ENCODE measurements around the gene ATP2C1.

ATP2C1 gene

DNA sequence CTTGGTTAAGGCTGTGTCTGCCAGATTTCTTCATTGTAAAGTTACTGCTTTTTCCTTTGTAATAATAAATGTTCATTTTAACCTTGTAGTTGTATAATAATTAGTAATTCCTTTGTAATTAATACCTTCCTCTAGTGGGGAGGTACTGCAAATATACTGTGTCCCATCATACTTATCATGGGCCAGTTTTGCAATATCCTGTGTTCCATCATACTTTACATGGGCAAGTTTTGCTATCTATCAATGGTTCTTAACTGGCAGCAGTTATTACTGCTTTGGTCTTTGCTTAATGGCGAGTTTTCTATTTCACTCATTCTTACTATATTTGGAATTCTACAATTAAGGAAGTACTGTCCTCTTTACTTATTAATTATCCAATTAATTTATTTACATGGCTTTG is 10.6 kb downstream of the ATP2C1 start:
- Histone ChIP-seq H3K4me2 (ENCODE audit: low read depth, low read length, poor library complexity, severe bottlenecking) (no peak overlapping the region), H3K27ac (ENCODE audit: low read depth, low read length) (no peak overlapping the region), H4K20me1 (ENCODE audit: low read depth, low read length) (peaks cover 26% of the 10 kb centered on the region), H3K9ac (ENCODE audit: low read length) (no peak overlapping the region), H3K9me3 (ENCODE audit: insufficient read depth, low read length) (no peaks in the 10 kb centered on the region), H3F3A (ENCODE audit: insufficient read depth) (no peaks in the 10 kb centered on the region), H3K9me2 (replicated peaks; ENCODE audit: insufficient read depth, low read length) (no peaks in the 10 kb centered on the region), H3K36me3 (ENCODE audit: low read length) (no peaks in the 10 kb centered on the region), H3K4me3 (ENCODE audit: insufficient read depth, low read length, poor library complexity, severe bottlenecking) (no peak overlapping the region), H2AFZ (ENCODE audit: low read depth, low read length, severe bottlenecking) (no peak overlapping the region), H3K27me3 (ENCODE audit: low read length) (no peaks in the 10 kb centered on the region), H3K79me2 (ENCODE audit: insufficient read depth, low read length) (peaks cover 98% of the 10 kb centered on the region)
- TF ChIP-seq EZH2phosphoT487 (conservative IDR thresholded peaks at IDR 0.05; ENCODE audit: low read length) (no peak), CTCF (IDR thresholded peaks at IDR 0.05; ENCODE audit: insufficient read depth, low read length, poor library complexity, severe bottlenecking) (no peak)

GRCh38 chr3:130905551-130905950 is 11.7 kb downstream of the ATP2C1 start:
- Histone ChIP-seq H2AFZ (ENCODE audit: low read depth, low read length, severe bottlenecking) (no peak overlapping the region), H3K27me3 (ENCODE audit: low read length) (no peaks in the 10 kb centered on the region), H3K9me2 (replicated peaks; ENCODE audit: insufficient read depth, low read length) (no peaks in the 10 kb centered on the region), H4K20me1 (ENCODE audit: low read depth, low read length) (peaks cover 17% of the 10 kb centered on the region; the same call in 1 of the 2 replicates), H3K4me3 (ENCODE audit: insufficient read depth, low read length, poor library complexity, severe bottlenecking) (no peak overlapping the region), H3K36me3 (ENCODE audit: low read length) (no peaks in the 10 kb centered on the region), H3K9me3 (ENCODE audit: insufficient read depth, low read length) (no peaks in the 10 kb centered on the region), H3K4me2 (ENCODE audit: low read depth, low read length, poor library complexity, severe bottlenecking) (no peak overlapping the region), H3K27ac (ENCODE audit: low read depth, low read length) (no peak overlapping the region), H3F3A (ENCODE audit: insufficient read depth) (no peaks in the 10 kb centered on the region), H3K79me2 (ENCODE audit: insufficient read depth, low read length) (peaks cover 88% of the 10 kb centered on the region), H3K9ac (ENCODE audit: low read length) (no peak overlapping the region)
- no peak for TF ChIP-seq CTCF (IDR thresholded peaks at IDR 0.05; ENCODE audit: insufficient read depth, low read length, poor library complexity, severe bottlenecking)
- TF ChIP-seq EZH2phosphoT487 (conservative IDR thresholded peaks at IDR 0.05; ENCODE audit: low read length), result no peak

- no peaks in the 10 kb centered on the region for H3K27me3 ChIP-seq (ENCODE audit: low read length)
These were observed 12.6 kb downstream of the ATP2C1 start for GRCh38 chr3:130906374-130906995.

More at GRCh38 chr3:130906374-130906995, 12.6 kb downstream of the ATP2C1 start:
- H3K36me3 ChIP-seq (ENCODE audit: low read length), result no peaks in the 10 kb centered on the region
- peaks cover 79% of the 10 kb centered on the region for H3K79me2 ChIP-seq (ENCODE audit: insufficient read depth, low read length)
- H3K9me3 ChIP-seq (ENCODE audit: insufficient read depth, low read length), result no peaks in the 10 kb centered on the region
- no peaks in the 10 kb centered on the region for H3K9me2 ChIP-seq (replicated peaks; ENCODE audit: insufficient read depth, low read length)
- no peak overlapping the region for H3K27ac ChIP-seq (ENCODE audit: low read depth, low read length)
- H3K4me2 ChIP-seq (ENCODE audit: low read depth, low read length, poor library complexity, severe bottlenecking), result no peak overlapping the region
- TF ChIP-seq CTCF (IDR thresholded peaks at IDR 0.05; ENCODE audit: insufficient read depth, low read length, poor library complexity, severe bottlenecking) (no peak), EZH2phosphoT487 (conservative IDR thresholded peaks at IDR 0.05; ENCODE audit: low read length) (no peak)
- H2AFZ ChIP-seq (ENCODE audit: low read depth, low read length, severe bottlenecking), result no peak overlapping the region
- H3K9ac ChIP-seq (ENCODE audit: low read length), result no peak overlapping the region
- H4K20me1 ChIP-seq (ENCODE audit: low read depth, low read length), result peaks cover 15% of the 10 kb centered on the region; the same call in 1 of the 2 replicates
- no peak overlapping the region for H3K4me3 ChIP-seq (ENCODE audit: insufficient read depth, low read length, poor library complexity, severe bottlenecking)
- H3F3A ChIP-seq (ENCODE audit: insufficient read depth), result no peaks in the 10 kb centered on the region

All from SU-DHL-6 (cell line).